Measurements from ENCODE around the gene HAUS2.

The HAUS2 gene

GRCh38 chr15:42608110-42608531 lies 59.5 kb downstream of the HAUS2 start:
- peak; percentile 14 to 34 for DNase-seq (ENCODE audit: low read depth in 2 of 2)

GRCh38 chr15:42608752-42609488 lies 60.3 kb downstream of the HAUS2 start:
- no peak for DNase-seq (ENCODE audit: low read depth in 2 of 2)

GRCh38 chr15:42611532-42611931 lies 62.9 kb downstream of the HAUS2 start:
- DNase-seq (ENCODE audit: low read depth in 2 of 2), result no peak

GRCh38 chr15:42612367-42612912 lies 63.8 kb downstream of the HAUS2 start:
- DNase-seq (ENCODE audit: low read depth in 2 of 2), result no peak

GRCh38 chr15:42616107-42616506 lies 67.5 kb downstream of the HAUS2 start:
- no peak for DNase-seq (ENCODE audit: low read depth in 2 of 2)
